Mesendoderm (in vitro differentiated cells): Measurements from ENCODE around the gene FBXW10B.
A peak's percentile ranks its signal among the peaks of the same experiment; 100 is the strongest.
"Not testable (repeated sequence)": the region's sequence is repeated elsewhere in the genome, so short reads cannot be mapped to it uniquely, and the experiment has no call there.

Experiments used
- DNase-seq: peaks from one replicate; pipeline ENCODE4 v3.0.0; 2013
- H2AK5ac ChIP-seq: 2 replicates; pipeline ENCODE4 v1.6.1; 2013; ENCODE audit warnings: low read length, inconsistent platforms
- H2BK120ac ChIP-seq: 2 replicates; pipeline ENCODE4 v1.6.1; 2013; ENCODE audit warnings: low read depth, mild to moderate bottlenecking, low read length, moderate library complexity, mixed read lengths
- H2BK15ac ChIP-seq: replicated peaks from 2 replicates; pipeline ENCODE4 v1.6.1; 2013; ENCODE audit warnings: low read depth, mild to moderate bottlenecking, moderate library complexity
- H2BK5ac ChIP-seq: 2 replicates; pipeline ENCODE4 v1.6.1; 2013; ENCODE audit warnings: low read length, inconsistent platforms
- H3K18ac ChIP-seq: 2 replicates; pipeline ENCODE4 v1.6.1; 2013; ENCODE audit warnings: mild to moderate bottlenecking, low read length, mixed read lengths
- H3K23ac ChIP-seq: one replicate; pipeline ENCODE4 v1.6.1; 2013; ENCODE audit warnings: low read length
- H3K27ac ChIP-seq: 2 replicates; pipeline ENCODE4 v1.5.1; 2013; ENCODE audit warnings: low read depth, mild to moderate bottlenecking, inconsistent platforms, low read length, moderate library complexity
- H3K27me3 ChIP-seq: 2 replicates; pipeline ENCODE4 v1.6.1; 2013; ENCODE audit warnings: low read length, control low read depth, mild to moderate bottlenecking, inconsistent platforms; ENCODE audit not compliant: insufficient read depth, poor library complexity
- H3K36me3 ChIP-seq: 2 replicates; pipeline ENCODE4 v1.6.1; 2013; ENCODE audit warnings: low read length, inconsistent platforms; ENCODE audit not compliant: control insufficient read depth, insufficient read depth
- H3K4ac ChIP-seq: one replicate; pipeline ENCODE4 v1.6.1; 2013; ENCODE audit warnings: low read depth, mild to moderate bottlenecking, low read length, moderate library complexity
- H3K4me1 ChIP-seq: 2 replicates; pipeline ENCODE4 v1.6.1; 2013; ENCODE audit warnings: low read depth, low read length, inconsistent platforms; ENCODE audit not compliant: control insufficient read depth
- H3K4me2 ChIP-seq: 2 replicates; pipeline ENCODE4 v1.6.1; 2013; ENCODE audit warnings: low read length
- H3K4me3 ChIP-seq: 2 replicates; pipeline ENCODE4 v1.5.1; 2013; ENCODE audit warnings: mild to moderate bottlenecking, low read length
- H3K56ac ChIP-seq: one replicate; pipeline ENCODE4 v1.6.1; 2013; ENCODE audit warnings: low read length
- H3K79me1 ChIP-seq: 2 replicates; pipeline ENCODE4 v1.6.1; 2013; ENCODE audit warnings: low read length, inconsistent platforms
- H3K79me2 ChIP-seq: 2 replicates; pipeline ENCODE4 v1.6.1; 2013; ENCODE audit warnings: mild to moderate bottlenecking, low read length; ENCODE audit not compliant: control insufficient read depth, insufficient read depth
- H3K9ac ChIP-seq: 2 replicates; pipeline ENCODE4 v1.6.1; 2013; ENCODE audit warnings: low read length, inconsistent platforms
- H4K5ac ChIP-seq: one replicate; pipeline ENCODE4 v1.6.1; 2013; ENCODE audit warnings: low read length
- H4K8ac ChIP-seq: one replicate; pipeline ENCODE4 v1.6.1; 2013; ENCODE audit warnings: low read depth, mild to moderate bottlenecking, control low read depth, low read length, moderate library complexity
- WGBS: extraction: QIAGEN DNeasy Blood & Tissue Kit; methylation state at CpG from one replicate; pipeline ENCODE4 v1.1.7; 2013; ENCODE audit warnings: low lambda C conversion rate, missing lambda C conversion rate; ENCODE audit not compliant: insufficient coverage; ENCODE audit errors: extremely low coverage; 5-methylcytosine and 5-hydroxymethylcytosine counted together

FBXW10B gene

GRCh38 chr17:15659663-15660062 lies 40.2 kb upstream of the FBXW10B start:
- Histone ChIP-seq H3K27ac (no peak overlapping the region), H2AK5ac (no peak overlapping the region), H3K36me3 (peaks cover 2% of the 10 kb centered on the region), H3K79me2 (no peaks in the 10 kb centered on the region), H3K18ac (no peak overlapping the region), H3K4ac (no peak overlapping the region), H3K79me1 (no peaks in the 10 kb centered on the region), H3K4me2 (no peak overlapping the region), H3K27me3 (no peaks in the 10 kb centered on the region), H3K56ac (no peak overlapping the region), H4K8ac (no peak overlapping the region), H2BK120ac (no peak overlapping the region), H2BK5ac (no peak overlapping the region), H3K4me1 (peaks cover 2% of the 10 kb centered on the region), H4K5ac (no peak overlapping the region), H3K4me3 (no peak overlapping the region), H2BK15ac (no peak overlapping the region), H3K9ac (no peak overlapping the region), H3K23ac (no peak overlapping the region)
- peak; percentile 92 for DNase-seq
- no CpG with 5 or more reads among the region's 4 CpGs for WGBS

GRCh38 chr17:15659236-15659635 lies 39.7 kb upstream of the FBXW10B start:
- Histone ChIP-seq H3K9ac (no peak overlapping the region), H3K56ac (no peak overlapping the region), H3K79me1 (no peaks in the 10 kb centered on the region), H3K4me1 (peaks cover 2% of the 10 kb centered on the region), H3K18ac (no peak overlapping the region), H3K79me2 (no peaks in the 10 kb centered on the region), H4K8ac (no peak overlapping the region), H3K4me2 (no peak overlapping the region), H2AK5ac (no peak overlapping the region), H3K4ac (no peak overlapping the region), H2BK15ac (no peak overlapping the region), H3K36me3 (peaks cover 2% of the 10 kb centered on the region), H3K27ac (no peak overlapping the region), H3K27me3 (no peaks in the 10 kb centered on the region), H4K5ac (no peak overlapping the region), H2BK120ac (no peak overlapping the region), H2BK5ac (no peak overlapping the region), H3K23ac (no peak overlapping the region), H3K4me3 (no peak overlapping the region)
- DNase-seq: no peak
- WGBS: no CpG with 5 or more reads among the region's 6 CpGs

GRCh38 chr17:15658296-15658695 lies 38.8 kb upstream of the FBXW10B start:
- H3K56ac ChIP-seq: no peak overlapping the region
- no peak overlapping the region for H3K27ac ChIP-seq
- no peaks in the 10 kb centered on the region for H3K79me2 ChIP-seq
- H2BK15ac ChIP-seq: no peak overlapping the region
- H3K4ac ChIP-seq: no peak overlapping the region
- no peak overlapping the region for H2AK5ac ChIP-seq
- H3K36me3 ChIP-seq: no peaks in the 10 kb centered on the region
- H3K18ac ChIP-seq: no peak overlapping the region
- no peak overlapping the region for H3K4me3 ChIP-seq
- no peak overlapping the region for H2BK120ac ChIP-seq
- H4K5ac ChIP-seq: no peak overlapping the region
- H2BK5ac ChIP-seq: no peak overlapping the region
- no CpG with 5 or more reads among the region's 3 CpGs for WGBS
- H3K9ac ChIP-seq: no peak overlapping the region
- DNase-seq: no peak
- peaks cover 2% of the 10 kb centered on the region for H3K4me1 ChIP-seq
- no peaks in the 10 kb centered on the region for H3K79me1 ChIP-seq
- no peaks in the 10 kb centered on the region for H3K27me3 ChIP-seq
- no peak overlapping the region for H4K8ac ChIP-seq
- H3K4me2 ChIP-seq: no peak overlapping the region
- H3K23ac ChIP-seq: no peak overlapping the region

- Histone ChIP-seq H3K27ac (no peak overlapping the region), H3K36me3 (no peaks in the 10 kb centered on the region)
- DNase-seq: no peak
Measured at GRCh38 chr17:15657868-15658267, 38.4 kb upstream of the FBXW10B start.

GRCh38 chr17:15654886-15655561 lies 35.5 kb upstream of the FBXW10B start:
- Histone ChIP-seq H3K79me2 (no peaks in the 10 kb centered on the region), H3K18ac (no peak overlapping the region), H3K23ac (no peak overlapping the region), H4K8ac (no peak overlapping the region), H3K4me1 (peaks cover 2% of the 10 kb centered on the region), H2BK15ac (no peak overlapping the region), H3K27ac (no peak overlapping the region), H3K36me3 (no peaks in the 10 kb centered on the region), H2BK120ac (no peak overlapping the region), H2AK5ac (no peak overlapping the region), H4K5ac (no peak overlapping the region), H2BK5ac (no peak overlapping the region), H3K9ac (no peak overlapping the region), H3K4me2 (no peak overlapping the region), H3K4me3 (no peak overlapping the region), H3K79me1 (no peaks in the 10 kb centered on the region), H3K4ac (no peak overlapping the region), H3K56ac (no peak overlapping the region), H3K27me3 (no peaks in the 10 kb centered on the region)
- no CpG with 5 or more reads among the region's 3 CpGs for WGBS
- DNase-seq: peak; percentile 55

More at GRCh38 chr17:15657868-15658267, 38.4 kb upstream of the FBXW10B start:
- no peak overlapping the region for H3K4me2 ChIP-seq
- no peak overlapping the region for H3K23ac ChIP-seq
- no peak overlapping the region for H4K5ac ChIP-seq
- no peak overlapping the region for H2BK120ac ChIP-seq
- H2BK15ac ChIP-seq: no peak overlapping the region
- H4K8ac ChIP-seq: no peak overlapping the region
- H3K4me1 ChIP-seq: peaks cover 2% of the 10 kb centered on the region
- no peak overlapping the region for H2BK5ac ChIP-seq
- no peaks in the 10 kb centered on the region for H3K79me1 ChIP-seq
- no peaks in the 10 kb centered on the region for H3K27me3 ChIP-seq
- no peaks in the 10 kb centered on the region for H3K79me2 ChIP-seq
- no peak overlapping the region for H3K4ac ChIP-seq
- no peak overlapping the region for H3K56ac ChIP-seq
- H3K18ac ChIP-seq: no peak overlapping the region
- H2AK5ac ChIP-seq: no peak overlapping the region
- H3K4me3 ChIP-seq: no peak overlapping the region
- no peak overlapping the region for H3K9ac ChIP-seq

- WGBS: no CpG with 5 or more reads among the region's 3 CpGs
- H3K79me2 ChIP-seq, H3K27ac ChIP-seq, H3K9ac ChIP-seq, H3K4me1 ChIP-seq, H3K4me3 ChIP-seq, H2BK5ac ChIP-seq, H3K56ac ChIP-seq, H3K27me3 ChIP-seq, H3K79me1 ChIP-seq, H3K23ac ChIP-seq, H2BK120ac ChIP-seq, H3K4ac ChIP-seq, H2AK5ac ChIP-seq, H2BK15ac ChIP-seq, H4K8ac ChIP-seq, DNase-seq, H3K18ac ChIP-seq, H3K36me3 ChIP-seq, H3K4me2 ChIP-seq, H4K5ac ChIP-seq: not testable (repeated sequence)
Measured at GRCh38 chr17:15654401-15654800, 34.9 kb upstream of the FBXW10B start.
